NCI-H748 (cell line): ENCODE data around the gene CEP120.
"Not testable (repeated sequence)": the region's sequence is repeated elsewhere in the genome, so short reads cannot be mapped to it uniquely, and the experiment has no call there.

ENCODE experiments used
- DNase-seq: peaks from one replicate; lab custom pipeline; 2025; ENCODE audit not compliant: unreplicated experiment; lab: John Stamatoyannopoulos, UW

CEP120 gene

GRCh38 chr5:123439709-123440108 is 16.5 kb upstream of the CEP120 start:
- DNase-seq: peak; percentile 44

DNA sequence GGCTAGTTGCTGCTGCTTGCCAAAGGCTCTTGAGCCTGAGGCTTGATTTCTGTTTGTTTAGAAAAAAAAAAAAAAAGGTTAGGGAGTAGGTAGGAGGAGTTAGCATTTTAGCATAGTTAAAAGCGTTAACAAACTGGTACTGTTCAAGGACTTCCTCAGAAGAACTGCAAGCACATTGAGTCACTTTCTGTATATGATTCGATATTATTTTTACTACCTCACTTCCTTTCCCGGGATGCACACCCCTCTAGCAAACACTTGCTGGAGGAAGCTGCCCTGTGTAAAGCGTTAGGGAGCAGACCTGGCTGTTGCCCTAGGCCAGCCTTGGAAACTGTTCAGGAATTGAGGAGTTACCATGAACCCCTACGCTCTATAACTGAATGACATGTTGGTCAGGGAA is 15.7 kb upstream of the CEP120 start:
- no peak for DNase-seq

GRCh38 chr5:123438244-123438643 is 15.0 kb upstream of the CEP120 start:
- DNase-seq: no peak

DNA sequence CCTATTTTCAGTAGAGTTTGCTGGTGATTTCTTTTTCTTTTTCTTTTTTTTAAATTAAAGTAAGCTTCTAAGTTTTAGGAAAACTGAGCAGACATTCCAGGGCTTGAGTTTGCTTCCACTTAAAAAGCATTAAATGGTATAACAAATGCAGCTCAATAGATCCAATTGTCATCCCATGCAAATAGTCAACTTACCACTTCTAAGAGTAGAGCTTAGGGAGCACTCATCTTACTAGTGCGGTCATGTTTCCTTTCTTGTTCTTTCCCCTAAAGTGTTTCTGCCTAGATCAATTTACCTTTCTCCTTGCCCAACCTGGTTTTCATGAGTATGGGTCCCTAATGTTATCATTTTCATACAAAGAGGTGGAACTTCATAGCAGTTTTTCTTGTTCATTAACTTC is 13.0 kb upstream of the CEP120 start:
- DNase-seq: no peak

- no peak for DNase-seq
Measured at GRCh38 chr5:123434796-123435195, 11.6 kb upstream of the CEP120 start.

GRCh38 chr5:123433596-123433995 is 10.4 kb upstream of the CEP120 start:
- no peak for DNase-seq

DNA sequence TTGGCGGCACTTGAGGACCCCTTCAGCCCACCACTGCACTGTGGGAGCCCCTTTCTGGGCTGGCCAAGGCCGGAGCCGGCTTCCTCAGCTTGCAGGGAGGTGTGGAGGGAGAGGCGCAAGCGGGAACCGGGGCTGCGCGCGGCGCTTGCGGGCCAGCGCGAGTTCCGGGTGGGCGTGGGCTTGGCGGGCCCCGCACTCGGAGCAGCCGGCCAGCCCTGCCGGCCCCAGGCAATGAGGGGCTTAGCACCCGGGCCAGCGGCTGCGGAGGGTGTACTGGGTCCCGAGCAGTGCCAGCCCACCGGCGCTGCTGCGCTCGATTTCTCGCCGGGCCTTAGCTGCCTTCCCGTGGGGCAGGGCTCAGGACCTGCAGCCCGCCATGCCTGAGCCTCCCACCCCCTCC is 7.2 kb upstream of the CEP120 start:
- not testable (repeated sequence) for DNase-seq

GRCh38 chr5:123429993-123430392 is 6.8 kb upstream of the CEP120 start:
- no peak for DNase-seq

DNA sequence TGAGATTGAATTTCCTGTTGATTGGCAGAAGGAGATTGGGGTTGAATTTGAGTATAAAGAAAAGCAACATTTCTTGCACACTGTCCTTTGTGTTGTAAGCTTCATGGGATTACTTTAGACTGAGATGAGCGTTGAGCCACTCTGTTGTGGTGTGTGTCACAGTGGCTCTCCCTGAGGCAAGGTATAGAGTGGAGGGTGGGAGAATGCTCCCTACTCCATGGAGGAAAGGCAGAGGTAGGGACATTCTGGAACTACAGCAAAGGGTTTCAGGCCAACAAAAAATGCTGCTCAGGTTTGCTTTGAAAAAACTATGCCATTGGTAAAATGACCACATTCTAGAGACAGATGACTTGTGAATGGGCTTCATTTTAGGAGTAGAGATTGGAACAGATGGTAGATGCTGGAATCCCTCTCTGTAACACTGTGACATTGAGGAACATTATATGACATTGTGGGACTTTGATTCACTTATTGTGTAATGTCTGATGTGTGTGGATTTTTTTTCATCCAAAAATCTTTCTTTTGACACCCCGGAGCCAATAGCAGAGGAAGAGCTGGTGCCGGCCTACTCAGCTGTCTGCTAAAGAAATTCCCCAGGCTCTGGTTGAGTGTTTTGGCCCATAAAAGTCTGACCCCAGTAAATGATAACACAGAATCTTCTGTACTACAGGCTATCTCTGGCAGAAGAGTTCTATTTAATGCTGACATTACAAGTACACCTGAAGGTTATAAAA is 6.2 kb upstream of the CEP120 start:
- DNase-seq: no peak

DNA sequence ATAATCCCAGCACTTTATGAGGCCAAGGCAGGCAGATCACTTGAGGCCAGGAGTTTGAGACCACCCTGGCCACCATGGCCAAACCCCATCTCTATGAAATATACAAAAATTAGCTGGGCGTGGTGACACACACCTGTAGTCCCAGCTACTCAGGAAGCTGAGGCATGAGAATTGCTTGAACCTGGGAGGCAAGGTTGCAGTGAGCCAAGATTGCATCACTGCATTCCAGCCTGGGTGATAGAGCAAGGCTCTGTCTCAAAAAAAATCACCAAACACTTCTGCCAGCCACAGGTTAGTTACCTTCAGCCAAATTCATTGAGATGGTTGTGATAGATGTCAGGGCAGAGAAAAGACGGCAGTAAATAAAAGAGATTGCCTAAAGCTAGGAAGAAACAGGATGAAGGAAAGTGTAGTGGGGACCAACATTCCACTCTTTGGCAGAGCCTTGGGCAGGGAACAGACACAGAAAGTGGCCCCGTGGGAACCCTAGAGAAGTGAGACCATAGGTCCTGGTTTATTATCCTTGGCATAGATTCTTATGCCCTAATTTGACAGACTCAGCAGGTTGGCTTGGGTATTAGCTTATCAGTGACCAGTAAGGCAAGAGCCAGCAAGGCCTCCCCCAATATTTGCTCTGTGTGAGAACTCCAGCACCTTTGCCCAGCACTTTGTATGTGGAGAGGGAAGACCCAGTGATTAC is 5.5 kb upstream of the CEP120 start:
- no peak for DNase-seq

DNA sequence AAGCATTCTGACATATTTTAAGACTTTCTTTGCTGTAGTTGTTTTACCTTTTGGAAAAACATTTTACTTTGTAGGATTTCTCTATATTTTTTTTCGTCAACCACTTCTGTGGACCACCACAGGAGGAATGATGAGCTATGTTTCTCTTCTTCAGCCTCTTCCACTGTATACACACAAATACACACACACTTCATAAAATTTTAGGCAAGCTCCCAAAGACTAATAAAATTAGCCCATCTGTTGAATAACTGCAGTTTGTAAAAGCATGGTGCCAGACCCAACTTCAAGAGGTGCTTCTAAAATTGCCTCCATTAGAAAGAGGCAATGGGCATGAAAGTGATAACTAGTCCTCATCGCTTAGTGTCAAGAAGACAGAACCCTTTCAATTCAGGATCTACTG is 4.1 kb upstream of the CEP120 start:
- no peak for DNase-seq

GRCh38 chr5:123425431-123425830 is 2.2 kb upstream of the CEP120 start:
- DNase-seq: no peak

GRCh38 chr5:123422433-123423277 is 548 bp downstream of the CEP120 start:
- peak; percentile 73 for DNase-seq

- DNase-seq: no peak
Measured at GRCh38 chr5:123421773-123422172, 1.4 kb downstream of the CEP120 start.

- no peak for DNase-seq
Measured at GRCh38 chr5:123414974-123415373, 8.2 kb downstream of the CEP120 start.

GRCh38 chr5:123412206-123412605 is 11.0 kb downstream of the CEP120 start:
- no peak for DNase-seq

GRCh38 chr5:123401999-123402398 is 21.2 kb downstream of the CEP120 start:
- DNase-seq: not testable (repeated sequence)

GRCh38 chr5:123401320-123401719 is 21.9 kb downstream of the CEP120 start:
- no peak for DNase-seq

- not testable (repeated sequence) for DNase-seq
Measured at GRCh38 chr5:123400870-123401291, 22.3 kb downstream of the CEP120 start.

- DNase-seq: no peak
Measured at GRCh38 chr5:123398058-123398733, 25.0 kb downstream of the CEP120 start.

GRCh38 chr5:123397538-123397937 is 25.7 kb downstream of the CEP120 start:
- DNase-seq: no peak
